ENCODE measurements around the gene FXYD6.

FXYD6 gene

DNA sequence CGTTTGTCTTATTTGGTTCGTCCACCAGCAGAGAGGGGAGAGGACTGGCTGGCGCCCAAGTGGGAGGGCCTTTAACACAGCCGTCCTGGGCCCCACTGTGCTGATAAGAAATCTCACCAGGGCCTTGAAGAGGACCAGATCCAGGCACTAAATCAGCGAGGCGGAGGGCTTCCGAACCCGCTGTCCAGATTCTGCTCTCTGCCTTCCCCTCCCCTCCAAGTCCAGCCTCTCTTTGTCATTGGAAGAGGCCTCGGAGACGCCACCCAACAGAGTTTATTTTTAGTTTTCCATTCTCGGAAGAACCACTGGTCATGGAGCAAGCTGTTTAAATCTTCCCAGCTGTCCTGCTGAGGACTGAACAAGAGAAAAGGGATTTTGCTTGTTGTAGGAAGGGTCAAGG is 9.3 kb upstream of the FXYD6 start:
- no peak for DNase-seq (ENCODE audit: low spot score)

DNA sequence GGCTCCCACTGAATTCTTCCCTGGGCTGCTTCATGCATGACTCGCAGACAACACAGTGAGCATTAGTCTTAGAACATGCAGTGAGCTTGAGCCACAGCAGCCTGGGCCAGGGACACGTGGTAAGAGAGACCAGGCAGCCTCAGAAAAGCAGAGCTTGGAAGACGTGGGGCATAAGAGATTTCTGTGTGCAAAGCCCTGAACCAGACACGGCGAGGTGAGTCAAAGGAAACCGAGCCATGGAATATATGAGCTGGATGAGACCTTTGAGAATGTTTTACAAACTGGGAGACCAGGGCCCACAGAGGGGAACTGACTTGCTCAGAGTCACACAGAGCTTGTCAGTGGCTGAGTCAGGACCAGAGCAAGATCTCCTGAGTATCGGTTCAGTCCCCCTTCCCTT is 8.5 kb upstream of the FXYD6 start:
- no peak for DNase-seq (ENCODE audit: low spot score)

DNA sequence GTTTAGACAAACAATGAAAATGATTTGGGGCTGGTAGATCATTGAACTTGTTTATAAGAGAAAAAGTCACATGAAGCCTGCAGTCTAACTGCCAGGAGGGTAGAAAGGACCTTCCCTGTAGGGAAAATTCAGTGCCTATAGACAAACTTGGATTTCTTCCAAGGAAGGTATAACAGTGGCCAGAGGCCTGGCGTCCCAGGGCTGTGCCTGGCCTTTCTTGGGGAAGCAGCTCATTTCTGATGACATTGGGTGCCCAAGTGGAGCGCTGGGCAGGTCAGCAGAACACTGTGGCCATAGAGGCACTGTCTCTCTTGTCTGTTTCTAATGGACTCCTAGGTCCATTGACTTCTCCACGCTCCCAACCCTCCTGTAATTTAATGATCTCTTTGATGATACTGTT is 6.6 kb upstream of the FXYD6 start:
- no peak for DNase-seq (ENCODE audit: low spot score)

- no peak for DNase-seq (ENCODE audit: low spot score)
Measured at GRCh38 chr11:117882311-117882905, 6.0 kb upstream of the FXYD6 start.

GRCh38 chr11:117881217-117881616 is 4.8 kb upstream of the FXYD6 start:
- no peak for DNase-seq (ENCODE audit: low spot score)

GRCh38 chr11:117879516-117880480 is 3.3 kb upstream of the FXYD6 start:
- no peak for DNase-seq (ENCODE audit: low spot score)

DNA sequence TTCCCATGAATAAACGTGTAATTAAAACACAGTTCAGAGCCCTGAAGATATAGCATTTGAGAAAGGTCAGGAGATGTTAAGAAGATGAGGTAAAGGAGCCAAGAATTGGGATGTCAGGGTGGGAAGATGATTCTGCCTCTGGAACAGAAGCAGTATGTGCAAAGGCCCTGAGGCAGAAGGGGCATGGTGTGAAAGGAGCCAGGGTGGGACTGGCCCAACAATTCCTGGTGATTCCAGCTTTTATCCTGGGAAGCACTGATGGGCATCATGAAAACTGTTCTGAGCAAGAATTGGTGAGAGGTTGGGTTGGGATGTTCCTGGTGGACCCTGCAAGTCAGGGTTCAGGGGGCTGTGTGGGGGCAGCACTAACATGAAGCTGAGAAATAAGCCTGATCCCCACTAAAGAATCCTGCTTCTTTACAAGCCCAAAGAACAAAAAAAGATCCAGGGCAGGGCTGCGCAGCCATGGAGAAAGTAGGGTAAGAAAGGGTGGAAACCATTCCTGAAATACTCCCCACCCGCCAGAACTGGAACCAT is 2.5 kb upstream of the FXYD6 start:
- DNase-seq (ENCODE audit: low spot score) = no peak

DNA sequence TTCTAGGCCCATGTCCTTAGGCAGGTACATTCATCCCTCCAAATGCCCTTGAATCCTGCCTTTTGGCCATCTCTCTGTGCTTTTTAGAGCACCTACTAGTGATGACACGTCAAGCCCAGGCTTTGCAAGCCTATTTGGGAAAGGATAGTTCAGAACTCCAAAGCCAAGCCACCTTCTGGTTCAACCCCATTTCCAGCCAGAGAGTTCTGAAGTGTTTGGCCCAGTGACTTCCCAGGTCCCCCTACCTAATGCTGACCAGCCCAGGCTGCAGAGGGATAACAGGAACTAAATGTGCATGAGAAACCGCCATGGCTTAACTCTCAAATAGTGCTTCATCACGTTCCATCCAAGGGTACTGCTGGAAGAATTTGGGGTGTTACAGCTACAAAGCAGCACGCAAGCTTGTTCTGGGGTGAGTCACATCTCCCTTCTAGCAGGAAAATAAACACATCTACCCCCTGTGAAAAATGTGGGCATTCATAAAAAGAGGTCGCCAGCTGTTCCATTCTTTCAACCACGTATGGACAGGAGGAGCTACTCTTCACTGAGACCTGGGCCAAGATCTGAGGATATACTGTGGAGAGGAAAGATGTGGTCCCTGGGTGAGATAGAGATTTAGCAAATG is 2.0 kb upstream of the FXYD6 start:
- DNase-seq (ENCODE audit: low spot score) = no peak

DNA sequence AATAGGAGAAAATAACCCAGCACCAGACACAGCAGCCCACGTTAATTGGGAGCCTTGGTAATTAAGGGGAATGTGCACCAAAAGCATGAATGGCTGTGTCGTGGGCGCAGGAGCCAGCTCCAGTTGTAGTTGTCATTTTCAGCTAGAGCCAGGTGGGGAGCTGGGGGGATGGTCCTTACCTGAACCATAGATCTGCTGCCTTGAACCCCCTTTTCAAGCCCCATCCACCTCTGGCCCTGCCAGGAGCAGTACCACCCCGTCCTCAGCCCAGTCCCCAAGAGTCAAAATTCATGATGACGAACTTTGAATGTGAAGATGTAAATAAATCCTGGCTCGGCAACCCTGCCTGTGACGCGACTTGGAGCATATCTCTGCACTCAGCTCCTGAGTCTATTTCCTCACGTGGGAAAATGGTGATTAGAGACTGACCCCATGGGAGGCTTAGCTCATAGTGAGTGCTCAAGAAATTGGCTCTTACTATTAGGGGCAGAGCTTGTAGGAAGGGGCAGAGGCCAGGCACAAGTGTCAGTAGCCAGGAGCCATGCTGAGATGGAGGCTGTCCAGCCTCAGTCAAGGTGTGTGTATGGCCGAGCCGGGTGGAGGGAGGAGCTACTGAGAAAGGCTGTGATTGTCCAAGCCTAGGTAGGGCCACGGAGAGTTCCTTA is 794 bp upstream of the FXYD6 start:
- DNase-seq (ENCODE audit: low spot score) = no peak

- DNase-seq (ENCODE audit: low spot score) = no peak
Measured at GRCh38 chr11:117876059-117876340, 458 bp downstream of the FXYD6 start.

- DNase-seq (ENCODE audit: low spot score) = peak; percentile 45
Measured at GRCh38 chr11:117875382-117876058, 938 bp downstream of the FXYD6 start.

- DNase-seq (ENCODE audit: low spot score) = peak; percentile 17
Measured at GRCh38 chr11:117874910-117875381, 1.5 kb downstream of the FXYD6 start.

- DNase-seq (ENCODE audit: low spot score) = no peak
Measured at GRCh38 chr11:117874253-117874909, 2.1 kb downstream of the FXYD6 start.

DNA sequence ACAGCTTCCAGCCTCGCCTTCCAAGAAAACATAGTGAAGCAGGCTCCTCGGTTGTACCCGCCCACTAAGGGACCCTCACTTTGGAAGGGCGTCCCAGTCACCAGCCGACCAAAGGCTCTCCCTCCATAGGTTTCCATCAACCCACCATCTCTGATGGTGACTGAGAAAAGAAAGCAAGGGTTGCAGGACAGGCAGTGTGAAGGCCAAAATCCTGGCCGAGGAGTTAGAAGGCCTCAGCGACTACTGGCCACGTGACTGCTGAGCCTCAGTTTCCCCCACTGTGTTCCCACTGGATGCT is 2.7 kb downstream of the FXYD6 start:
- no peak for DNase-seq (ENCODE audit: low spot score)

DNA sequence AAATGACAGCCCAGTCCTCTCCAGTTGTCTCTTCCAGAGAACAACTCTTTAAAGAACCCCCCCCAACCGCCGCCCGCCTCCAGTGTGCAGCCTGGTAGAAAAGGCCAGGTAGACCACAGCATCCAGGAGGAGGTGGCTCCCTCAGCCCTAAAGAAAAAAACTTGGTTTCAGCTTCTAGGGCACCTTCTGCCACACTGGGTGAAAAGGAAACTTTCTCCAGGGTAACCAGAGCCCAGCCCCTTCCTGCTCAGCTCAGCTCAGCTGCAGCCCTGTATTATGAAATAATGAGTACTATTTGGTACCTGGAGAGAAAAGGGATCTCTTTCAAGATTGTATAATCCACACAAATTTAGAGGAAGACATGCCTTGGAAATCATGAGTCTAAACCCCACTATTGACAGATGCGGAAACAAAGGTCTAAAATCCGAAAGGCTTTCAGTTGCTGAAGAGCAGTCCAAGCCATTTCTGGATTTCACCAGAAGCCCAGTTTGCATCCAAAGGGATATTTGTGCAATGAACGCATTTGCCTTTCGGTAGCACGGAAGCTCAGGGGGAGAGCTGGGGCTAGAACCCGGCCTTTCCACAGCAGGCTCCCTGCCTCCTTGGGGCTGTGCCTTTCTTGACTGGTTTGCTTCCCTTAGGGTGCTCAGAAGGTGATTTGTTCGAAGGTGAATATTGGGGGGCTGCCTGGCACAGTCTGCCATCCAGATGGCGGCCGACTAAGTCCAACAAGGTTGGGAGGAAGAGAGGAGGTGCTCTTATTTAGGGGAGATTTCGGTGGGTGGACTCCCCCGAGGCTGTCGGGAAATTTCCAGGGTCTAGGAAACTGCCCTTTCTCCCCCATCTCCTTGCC is 3.3 kb downstream of the FXYD6 start:
- no peak for DNase-seq (ENCODE audit: low spot score)

DNA sequence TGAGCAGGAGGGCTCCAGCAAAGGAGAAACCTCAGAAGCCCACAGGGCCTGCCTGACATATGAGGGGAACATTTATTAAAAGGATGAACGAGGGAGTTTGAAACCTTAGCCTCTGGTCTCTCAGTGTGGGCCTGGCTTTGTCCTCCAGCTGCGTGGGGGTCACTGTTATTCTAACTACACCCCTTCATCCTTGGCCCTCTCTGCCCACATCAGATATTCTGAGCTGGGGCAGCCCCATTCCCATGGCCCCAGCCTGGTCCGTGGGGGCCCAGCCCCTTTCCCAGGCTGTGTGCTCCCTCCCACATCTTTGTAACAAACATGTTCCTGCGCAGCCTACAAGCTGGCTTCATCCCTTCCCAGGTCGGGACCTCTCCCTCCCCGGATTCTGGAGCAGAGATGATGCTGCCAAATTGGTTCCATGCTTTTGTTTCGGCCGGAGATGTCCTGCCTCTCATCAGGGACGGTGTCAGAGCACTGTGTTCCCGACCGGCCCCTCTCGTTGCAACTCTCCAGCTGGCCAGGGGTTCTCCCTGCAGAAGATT is 4.0 kb downstream of the FXYD6 start:
- no peak for DNase-seq (ENCODE audit: low spot score)

GRCh38 chr11:117871784-117872183 is 4.7 kb downstream of the FXYD6 start:
- no peak for DNase-seq (ENCODE audit: low spot score)

GRCh38 chr11:117871160-117871559 is 5.3 kb downstream of the FXYD6 start:
- no peak for DNase-seq (ENCODE audit: low spot score)

- DNase-seq (ENCODE audit: low spot score) = no peak
Measured at GRCh38 chr11:117870103-117870952, 6.1 kb downstream of the FXYD6 start.
